HepG2 (cell line): ENCODE measurements around the gene WNT10A. TPM values are rescaled to one million over a fixed set of nuclear protein-coding genes. Genes with fewer than 3 reads are reported as not detected.

Experiments
- ATAC-seq: fragments of 200-7000 bp; cut with Tn5 transposase; 3 replicates; pipeline ENCODE4 v1.9.1; 2020; ENCODE audit warnings: mild to moderate bottlenecking, moderate library complexity
- BruUV-seq: library from RNA; stranded (reverse); fragments of 400-500 nt; replicated peaks from 2 replicates; lab custom pipeline; 2021; lab: Mats Ljungman, UMichigan
- CTCF ChIA-PET: fragments of 300-600 bp; formaldehyde crosslinking; extraction: SDS; loops from one replicate; lab custom pipeline; 2021; ENCODE audit warnings: low total read pairs, inconsistent platforms, low intra/inter-chr PET ratio; lab: Yijun Ruan, JAX
- POLR2A ChIA-PET: fragments of 350-600 bp; sonication (Branson Sonifier 250); formaldehyde crosslinking; loops from one replicate; lab custom pipeline; 2020; ENCODE audit warnings: antibody characterized with exemption, inconsistent platforms; lab: Yijun Ruan, JAX
- DNase-seq: peaks from one replicate; pipeline ENCODE4 v3.0.0-alpha.2; 2015; ENCODE audit warnings: low spot score
- FAIRE-seq: peaks from 3 replicates; lab custom pipeline; 2011; peaks lifted over from hg19 to GRCh38; lab: Jason Lieb, UNC
- H2AFZ ChIP-seq: one replicate; pipeline ENCODE4 v1.6.1; 2011; ENCODE audit warnings: low read length, inconsistent platforms
- H3K27ac ChIP-seq: fragments of 300-600 bp; 3 replicates; pipeline ENCODE4 v1.8.0; 2011; ENCODE audit warnings: mixed run types, mild to moderate bottlenecking, mixed read lengths, low read length, inconsistent platforms; ENCODE audit not compliant: insufficient read depth; ENCODE audit errors: extremely low read length
- H3K27me3 ChIP-seq, 2 experiments: fragments of 200-600 bp in 1 of 2; 2 replicates in 1 of 2; 3 replicates in 1 of 2; pipeline versions ENCODE4 v1.6.0 to v1.8.0; 2011; ENCODE audit warnings: low read length in 2 of 2, mild to moderate bottlenecking in 2 of 2, moderate library complexity in 2 of 2, inconsistent platforms in 1 of 2; ENCODE audit not compliant: insufficient read depth in 2 of 2, control insufficient read depth in 1 of 2
- H3K36me3 ChIP-seq, 2 experiments: fragments of 200-600 bp in 1 of 2; replicated peaks in 1 of 2; 2 replicates in 1 of 2; 3 replicates in 1 of 2; pipeline versions ENCODE4 v1.5.1 to v1.8.0; 2011; ENCODE audit warnings: low read length in 2 of 2, inconsistent platforms in 1 of 2; ENCODE audit not compliant: insufficient read depth in 2 of 2, control insufficient read depth in 1 of 2
- H3K4me1 ChIP-seq: 2 replicates; pipeline ENCODE4 v1.5.1; 2012; ENCODE audit warnings: low read length, inconsistent platforms; ENCODE audit not compliant: insufficient read depth
- H3K4me2 ChIP-seq: 2 replicates; pipeline ENCODE4 v1.6.0; 2011; ENCODE audit warnings: low read depth, low read length, inconsistent platforms
- H3K4me3 ChIP-seq, 3 experiments: fragments of 200-600 bp in 1 of 3; sonication (generic), shearing (Covaris generic) in 1 of 3; replicated peaks in 1 of 3; 2 replicates each; pipeline ENCODE4 v1.5.1; 2011 to 2016; ENCODE audit warnings: low read length in 3 of 3, inconsistent platforms in 2 of 3, low read depth in 2 of 3, mild to moderate bottlenecking in 2 of 3, control low read depth in 1 of 3, mixed read lengths in 1 of 3; ENCODE audit not compliant: insufficient read depth in 1 of 3
- H3K79me2 ChIP-seq: one replicate; pipeline ENCODE4 v1.6.1; 2011; ENCODE audit warnings: low read length, inconsistent platforms; ENCODE audit not compliant: insufficient read depth
- H3K9ac ChIP-seq: 2 replicates; pipeline ENCODE4 v1.6.0; 2011; ENCODE audit warnings: mild to moderate bottlenecking, low read depth, low read length, inconsistent platforms; ENCODE audit not compliant: insufficient read depth
- H3K9me3 ChIP-seq: 2 replicates; pipeline ENCODE4 v1.5.1; 2012; ENCODE audit warnings: mild to moderate bottlenecking, low read length
- H4K20me1 ChIP-seq: 2 replicates; pipeline ENCODE4 v1.6.0; 2011; ENCODE audit warnings: inconsistent platforms, mild to moderate bottlenecking, low read length, moderate library complexity; ENCODE audit not compliant: insufficient read depth
- CCDC6 ChIP-seq: sonication (generic); formaldehyde crosslinking; IDR thresholded peaks from 2 replicates; pipeline ENCODE4 v1.8.1; 2022; ENCODE audit warnings: mild to moderate bottlenecking, missing genetic modification reagents, moderate library complexity
- CENPBD1 ChIP-seq: sonication (generic); formaldehyde crosslinking; IDR thresholded peaks from 2 replicates; pipeline ENCODE4 v1.8.0; 2022; ENCODE audit warnings: missing genetic modification reagents, low read depth, mild to moderate bottlenecking, borderline replicate concordance
- CREBL2 ChIP-seq: sonication (generic); formaldehyde crosslinking; IDR thresholded peaks from 2 replicates; pipeline ENCODE4 v1.8.1; 2023; ENCODE audit warnings: missing genetic modification reagents, mild to moderate bottlenecking, borderline replicate concordance
- EZH2 ChIP-seq: conservative IDR thresholded peaks from 2 replicates; pipeline ENCODE4 v1.6.1; 2012; ENCODE audit warnings: mild to moderate bottlenecking, low read depth, low read length, moderate library complexity
- NR1H2 ChIP-seq: sonication (generic); formaldehyde crosslinking; IDR thresholded peaks from 2 replicates; pipeline ENCODE4 v1.8.1; 2022; ENCODE audit warnings: low read depth, missing genetic modification reagents, borderline replicate concordance
- PCBP1 ChIP-seq: fragments of 200-400 bp; formaldehyde crosslinking; IDR thresholded peaks from 2 replicates; pipeline ENCODE4 v1.6.1; 2017; ENCODE audit warnings: mild to moderate bottlenecking, low read depth, low read length, borderline replicate concordance
- PHB2 ChIP-seq: fragments of 450-650 bp; IDR thresholded peaks from 2 replicates; pipeline ENCODE4 v1.6.1; 2018; ENCODE audit not compliant: partially characterized antibody
- SIX1 ChIP-seq: sonication (generic); formaldehyde crosslinking; IDR thresholded peaks from 2 replicates; pipeline ENCODE4 v1.4.0; 2020; ENCODE audit warnings: missing genetic modification reagents, borderline replicate concordance
- TIGD3 ChIP-seq: sonication (generic); formaldehyde crosslinking; IDR thresholded peaks from 2 replicates; pipeline ENCODE4 v1.5.1; 2020; ENCODE audit warnings: mild to moderate bottlenecking, missing genetic modification reagents, borderline replicate concordance
- ZFP90 ChIP-seq: sonication (generic); formaldehyde crosslinking; IDR thresholded peaks from 2 replicates; pipeline ENCODE4 v1.8.0; 2022; ENCODE audit warnings: missing genetic modification reagents, mild to moderate bottlenecking, inconsistent platforms, borderline replicate concordance
- ZNF337 ChIP-seq: sonication (generic); formaldehyde crosslinking; IDR thresholded peaks from 2 replicates; pipeline ENCODE4 v1.5.1; 2020; ENCODE audit warnings: missing genetic modification reagents, low read depth, mild to moderate bottlenecking, borderline replicate concordance
- ZNF768 ChIP-seq: sonication (generic); formaldehyde crosslinking; IDR thresholded peaks from 2 replicates; pipeline ENCODE4 v1.4.0; 2020; ENCODE audit warnings: missing genetic modification reagents
- ZNF777 ChIP-seq: sonication (generic); formaldehyde crosslinking; IDR thresholded peaks from 2 replicates; pipeline ENCODE4 v1.4.0; 2020; ENCODE audit warnings: missing genetic modification reagents
- ZNF800 ChIP-seq: sonication (generic); formaldehyde crosslinking; IDR thresholded peaks from 2 replicates; pipeline ENCODE4 v1.4.0; 2020; ENCODE audit warnings: missing genetic modification reagents
- WGBS: methylation state at CpG from one replicate; pipeline ENCODE4 v1.1.6; 2017; ENCODE audit warnings: low lambda C conversion rate; 5-methylcytosine and 5-hydroxymethylcytosine counted together
- in situ Hi-C: cut with HindIII; loops from 2 replicates; pipeline ENCODE4 v1.10.0; 2017; ENCODE audit warnings: low pct_unique_long_range_greater_than_20kb; ENCODE audit not compliant: extremely low pct_ligation_motif_present
- intact Hi-C: fragments of 100-400 bp; cut with micrococcal nuclease; formaldehyde crosslinking; loops from one replicate; pipeline ENCODE4 v1.10.0; 2022; ENCODE audit not compliant: unreplicated experiment
- polyA plus RNA-seq, 8 experiments: library from polyadenylated mRNA; depleted of rRNA in 3 of 8; stranded (reverse) in 7 of 8; unstranded in 1 of 8; fragments of >200 nt; fragmentation: Illumina TruSeq in 4 of 8; extraction: Trizol in 4 of 8; gene quantifications; 2 replicates each; pipeline versions ENCODE4 v1.2.1 to v1.2.3, GENCODE V29; 2011 to 2016; ENCODE audit warnings: low read depth in 4 of 8, missing spikeins in 1 of 8, mixed read lengths in 1 of 8; ENCODE audit not compliant: insufficient read depth in 1 of 8
- total RNA-seq, 5 experiments: library from RNA; depleted of rRNA; stranded (reverse); fragments of >200 nt; fragmentation: Illumina TruSeq; extraction: Trizol; gene quantifications; 2 replicates each; pipeline ENCODE4 v1.2.3, GENCODE V29; 2016; ENCODE audit warnings: low read depth in 1 of 5

WNT10A gene
- total and polyA plus RNA-seq, 2 of the 13 experiments (the other 11 are each of a cell fraction or from before 2014, with no cell fraction given): 0.03 TPM; not detected in 1

GRCh38 chr2:218859988-218860831, 20.4 kb upstream of the WNT10A start:
- DNase-seq (no peak), FAIRE-seq (no peak), ATAC-seq (peak; percentile 16)
- Histone ChIP-seq H4K20me1 (no peaks in the 10 kb centered on the region; the same call in 1 of the 2 replicates), H3K27ac (no peak overlapping the region), H3K36me3 (no peaks in the 10 kb centered on the region), H3K4me3 (peak overlapping the region; percentile 30 to 67 (median 32); a peak in 4 of 6 replicates), H2AFZ (no peak overlapping the region), H3K4me1 (peaks cover 27% of the 10 kb centered on the region), H3K27me3 (peaks cover 18 to 83% of the 10 kb centered on the region in 2 experiments), H3K9me3 (no peaks in the 10 kb centered on the region), H3K4me2 (peak overlapping the region; percentile 61), H3K79me2 (no peaks in the 10 kb centered on the region), H3K9ac (no peak overlapping the region)
- CTCF ChIA-PET: no interaction called here
- in situ Hi-C loops: no loop called here
- intact Hi-C loops: loop anchor here (10.0 kb wide), 2 partner anchors 95 to 125 kb away; partner anchors contain the start of genes CDK5R2 and FEV
- TF ChIP-seq CREBL2 (CRISPR knock-in tag): 0 out of 2 replicates have a peak, but pooled peaks have one; percentile 30
- no peak for TF ChIP-seq ZFP90 (CRISPR knock-in tag)
- peak; percentile 39; the same call in 1 of the 2 replicates for TF ChIP-seq ZNF768 (CRISPR knock-in tag)
- 0 out of 2 replicates have a peak, but pooled peaks have one; percentile 27 for TF ChIP-seq CCDC6
- TF ChIP-seq PCBP1: no peak
- TF ChIP-seq ZNF800 (CRISPR knock-in tag): peak; percentile 81
- TF ChIP-seq EZH2: peak; percentile 100
- TF ChIP-seq TIGD3: no peak
- no peak for TF ChIP-seq PHB2
- TF ChIP-seq SIX1 (CRISPR knock-in tag): no peak
- no peak for TF ChIP-seq NR1H2 (CRISPR knock-in tag)
- TF ChIP-seq CENPBD1 (CRISPR knock-in tag): no peak
- TF ChIP-seq ZNF337 (CRISPR knock-in tag): no peak
- TF ChIP-seq ZNF777: peak; percentile 84
- WGBS: 13% methylated on average over 32 of the region's 47 CpGs
- no TSS peak for BruUV-seq
- POLR2A ChIA-PET: no interaction called here
